Measurements from ENCODE around the gene ZNF646.

Gene ZNF646

GRCh38 chr16:31082368-31083045, 8.3 kb downstream of the ZNF646 start:
- no peak for DNase-seq (ENCODE audit: insufficient read length, low spot score)
- no peak for TF ChIP-seq CTCF (IDR thresholded peaks at IDR 0.05; ENCODE audit: insufficient read depth, missing control alignments)
- no peak for FAIRE-seq

GRCh38 chr16:31083081-31083480, 8.9 kb downstream of the ZNF646 start:
- FAIRE-seq (no peak), DNase-seq (ENCODE audit: insufficient read length, low spot score) (no peak)
- no peak for TF ChIP-seq CTCF (IDR thresholded peaks at IDR 0.05; ENCODE audit: insufficient read depth, missing control alignments)

- DNase-seq (ENCODE audit: insufficient read length, low spot score): no peak
- TF ChIP-seq CTCF (IDR thresholded peaks at IDR 0.05; ENCODE audit: insufficient read depth, missing control alignments): no peak
- FAIRE-seq: no peak
Observed at GRCh38 chr16:31083556-31083955, 9.3 kb downstream of the ZNF646 start.

- no peak for TF ChIP-seq CTCF (IDR thresholded peaks at IDR 0.05; ENCODE audit: insufficient read depth, missing control alignments)
- no peak for FAIRE-seq
- DNase-seq (ENCODE audit: insufficient read length, low spot score): no peak
Observed at GRCh38 chr16:31083981-31084380, 9.8 kb downstream of the ZNF646 start.

GRCh38 chr16:31084584-31085302, 10.5 kb downstream of the ZNF646 start:
- no peak for TF ChIP-seq CTCF (IDR thresholded peaks at IDR 0.05; ENCODE audit: insufficient read depth, missing control alignments)
- no peak for FAIRE-seq
- no peak for DNase-seq (ENCODE audit: insufficient read length, low spot score)

- TF ChIP-seq CTCF (IDR thresholded peaks at IDR 0.05; ENCODE audit: insufficient read depth, missing control alignments): no peak
- DNase-seq (ENCODE audit: insufficient read length, low spot score) (no peak), FAIRE-seq (no peak)
Observed at GRCh38 chr16:31085411-31085810, 11.2 kb downstream of the ZNF646 start.

Measured in D721Med (cell line).